Fibroblast of skin of left biceps (primary cell): Measurements from ENCODE around the gene PTTG1IP.

ENCODE experiments used
- DNase-seq, 2 experiments: peaks; one replicate each; pipeline ENCODE4 v3.0.0-alpha.2; 2013; ENCODE audit warnings: low read depth in 2 of 2

Gene PTTG1IP

DNA sequence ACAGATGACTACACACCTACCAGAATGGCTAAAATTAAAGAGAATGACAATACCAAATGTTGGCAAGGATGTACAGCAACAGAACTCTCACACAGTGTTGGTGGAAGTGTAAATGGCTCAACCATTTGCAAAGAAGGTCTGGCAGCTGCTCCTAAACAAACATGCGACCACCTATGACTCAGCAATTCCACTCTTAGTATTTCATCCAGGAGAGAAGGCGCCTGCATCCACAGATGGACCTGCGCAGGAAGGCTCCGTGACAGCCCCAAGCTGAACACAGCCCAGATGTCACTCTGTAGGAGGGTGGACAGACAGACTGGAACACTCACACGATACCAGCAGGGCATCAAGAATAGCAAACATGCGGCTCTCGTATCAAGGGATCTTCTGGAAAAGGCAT is 6.7 kb downstream of the PTTG1IP start:
- no peak for DNase-seq

- DNase-seq = no peak
These were observed 7.8 kb downstream of the PTTG1IP start for GRCh38 chr21:44865561-44866280.

DNA sequence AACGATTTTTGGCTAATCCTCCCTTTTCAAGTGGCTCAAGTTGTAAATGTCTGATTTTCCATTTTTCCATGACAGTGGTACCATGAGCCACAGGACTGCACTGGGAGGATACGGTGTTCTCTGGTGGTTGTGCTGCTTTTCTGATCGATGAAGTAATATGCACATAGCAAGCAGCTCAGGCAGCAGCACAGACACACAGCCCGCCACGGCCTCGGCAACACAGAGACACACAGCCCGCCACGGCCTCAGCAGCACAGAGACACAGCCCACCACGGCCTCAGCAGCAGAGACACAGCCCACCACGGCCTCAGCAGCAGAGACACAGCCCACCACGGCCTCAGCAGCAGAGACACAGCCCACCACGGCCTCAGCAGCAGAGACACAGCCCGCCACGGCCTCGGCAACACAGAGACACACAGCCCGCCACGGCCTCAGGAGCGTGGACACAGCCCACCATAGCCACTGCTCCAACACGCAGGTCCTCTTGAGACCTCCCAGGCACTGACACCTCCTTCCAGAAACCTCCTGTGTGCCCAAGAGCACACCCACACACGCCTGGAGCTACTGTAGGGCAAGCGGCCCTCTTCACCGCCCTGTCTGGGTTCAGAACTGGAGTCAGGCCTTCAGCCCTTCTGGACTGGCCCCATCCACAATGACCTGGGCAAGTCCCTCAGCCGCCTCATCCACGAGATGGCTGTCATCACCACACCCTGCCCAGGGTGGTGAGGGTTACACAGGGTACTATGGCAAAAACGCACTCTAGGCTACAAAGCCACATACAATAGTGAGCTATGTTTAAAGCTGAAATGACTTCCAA is 10.4 kb downstream of the PTTG1IP start:
- DNase-seq = no peak

- DNase-seq = no peak
These were observed 14.7 kb downstream of the PTTG1IP start for GRCh38 chr21:44858791-44859190.

- DNase-seq = no peak
These were observed 15.2 kb downstream of the PTTG1IP start for GRCh38 chr21:44858291-44858690.

DNA sequence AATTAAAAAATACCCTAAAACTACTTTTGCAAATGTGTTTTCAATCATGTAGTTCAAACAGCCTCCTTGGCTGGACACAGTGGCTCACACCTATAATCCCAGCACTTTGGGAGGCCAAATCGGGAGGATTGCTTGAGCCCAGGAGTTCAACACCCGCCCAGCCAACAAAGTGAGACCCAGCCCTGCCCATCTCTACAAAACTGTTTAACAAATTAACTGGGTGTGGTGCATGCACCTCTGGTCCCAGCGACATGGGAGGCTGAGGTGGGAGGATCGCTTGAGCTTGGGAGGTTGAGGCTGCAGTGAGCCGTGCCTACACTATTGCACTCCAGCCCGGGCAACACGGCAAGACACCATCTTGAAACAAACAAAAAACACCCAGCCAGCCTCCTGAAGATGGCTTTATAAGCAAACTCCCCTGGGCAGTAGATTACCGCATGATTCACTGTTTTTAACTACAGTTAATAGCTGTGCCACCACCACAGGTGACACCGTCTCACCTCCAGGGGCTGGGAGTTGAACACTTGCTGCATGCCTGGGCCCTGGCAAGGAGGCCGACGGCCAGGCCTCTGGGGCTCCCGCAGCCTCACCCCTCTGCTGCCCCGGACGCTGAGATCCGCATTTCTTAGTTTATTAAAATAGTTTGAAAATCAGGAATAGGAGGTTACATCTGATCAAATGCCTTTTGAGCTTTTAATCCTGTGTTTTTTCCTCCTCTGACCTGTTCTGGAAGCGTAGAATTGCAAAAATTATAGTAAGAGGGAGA is 16.2 kb downstream of the PTTG1IP start:
- no peak for DNase-seq

GRCh38 chr21:44856131-44856530 is 17.4 kb downstream of the PTTG1IP start:
- DNase-seq = no peak

GRCh38 chr21:44855572-44855971 is 17.9 kb downstream of the PTTG1IP start:
- no peak for DNase-seq

DNA sequence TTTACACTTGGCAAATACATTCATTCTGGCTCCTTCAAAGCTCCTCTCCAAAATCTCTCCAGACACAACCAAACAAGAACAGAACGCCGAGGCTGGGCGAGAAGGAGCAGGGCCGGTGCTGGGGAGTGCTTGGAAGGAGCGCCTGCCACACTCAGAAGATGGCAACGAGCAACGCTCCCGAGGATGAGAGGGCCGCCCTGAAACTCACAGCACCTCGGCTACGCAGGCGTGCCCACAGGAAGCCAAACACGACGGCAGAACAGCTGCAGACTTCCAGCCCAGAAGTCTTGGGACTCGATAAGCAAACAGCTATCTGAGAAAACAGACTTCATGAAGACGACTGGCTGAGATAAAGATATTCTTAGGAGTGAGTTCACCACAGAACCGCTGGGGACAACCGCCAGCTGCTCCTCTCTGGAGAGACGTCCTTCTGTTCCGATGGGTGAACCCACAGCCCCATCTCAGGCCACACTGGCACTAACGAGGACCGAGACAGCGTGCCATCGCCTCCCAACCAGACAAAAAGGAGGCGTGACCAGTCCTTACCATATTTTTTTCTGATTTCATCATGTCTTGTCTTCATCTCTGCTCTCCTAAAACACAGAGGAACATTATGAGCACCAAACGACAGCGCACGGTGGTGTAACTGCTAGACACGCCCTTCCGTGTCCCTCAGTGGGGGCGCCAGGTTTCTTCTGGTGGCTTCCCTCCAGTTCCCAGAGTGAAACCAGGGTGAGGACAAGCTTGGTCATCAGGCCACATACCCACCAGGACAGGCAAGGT is 18.6 kb downstream of the PTTG1IP start:
- DNase-seq = no peak

- no peak for DNase-seq
These were observed 19.2 kb downstream of the PTTG1IP start for GRCh38 chr21:44854391-44854663.

DNA sequence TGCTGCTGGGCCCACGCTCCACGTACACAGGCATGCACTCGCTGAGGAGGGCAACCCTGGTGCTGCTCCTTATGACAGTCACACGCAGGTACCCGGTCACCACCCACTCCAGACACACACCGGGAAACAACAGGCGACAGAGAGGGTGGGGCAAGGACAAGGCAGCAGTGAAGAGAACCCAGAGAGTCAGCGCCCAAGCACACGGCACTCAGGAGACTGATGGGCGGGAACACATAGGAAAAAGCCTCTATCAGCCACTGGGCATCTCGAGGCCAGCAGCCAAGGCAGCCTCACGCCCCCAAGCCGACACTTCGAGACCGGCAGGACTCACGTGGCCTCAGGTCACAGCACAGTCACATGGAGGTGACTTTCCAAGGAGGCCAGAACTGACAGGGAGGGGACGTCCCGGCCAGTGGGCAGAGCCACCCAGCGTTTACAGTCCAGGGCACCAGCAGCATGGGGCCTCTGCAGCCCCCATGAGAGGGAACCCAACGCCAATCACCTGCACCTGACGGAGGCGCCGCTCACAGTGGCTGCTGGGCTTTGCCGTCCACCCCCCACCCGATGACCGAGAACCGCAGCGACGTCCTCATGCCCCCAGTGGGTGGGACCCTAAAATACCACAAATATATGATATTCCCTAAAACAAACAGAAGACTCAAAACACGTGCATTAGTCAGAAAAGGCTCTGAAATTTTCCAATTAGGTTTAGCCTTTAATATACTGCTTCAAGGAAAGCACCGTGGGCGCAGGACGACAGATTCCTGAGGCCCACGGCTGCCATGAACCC is 19.7 kb downstream of the PTTG1IP start:
- DNase-seq = no peak

GRCh38 chr21:44850905-44851657 is 22.4 kb downstream of the PTTG1IP start:
- DNase-seq = no peak

DNA sequence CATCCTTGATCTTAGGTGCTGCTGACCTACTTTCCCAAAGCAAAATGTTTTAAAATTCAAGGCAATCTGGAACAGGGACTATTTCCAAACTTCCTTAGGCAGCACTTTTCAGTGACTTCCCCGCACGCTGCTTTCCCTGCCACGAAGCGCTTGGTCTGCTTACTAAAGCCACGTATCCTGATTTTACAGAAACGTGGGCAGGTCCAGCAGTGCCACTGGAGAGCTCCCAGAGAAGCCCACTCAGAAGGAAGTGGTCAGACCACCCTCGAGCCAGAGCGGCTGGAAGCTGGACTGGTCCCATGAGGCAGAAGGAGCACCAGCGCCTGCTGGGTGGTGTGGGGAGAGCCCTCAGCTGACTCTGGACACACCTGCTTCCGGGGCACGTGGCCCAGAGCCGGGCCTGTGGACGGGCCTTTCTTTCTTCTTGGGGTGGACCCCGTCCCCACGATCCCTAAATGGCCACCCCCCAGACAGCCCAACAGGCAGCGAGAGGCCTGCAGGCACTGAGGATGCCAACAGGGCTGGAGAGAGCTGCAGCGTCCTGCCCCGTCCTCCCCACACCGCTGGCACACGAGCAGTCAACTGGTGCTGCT is 23.2 kb downstream of the PTTG1IP start:
- no peak for DNase-seq

- DNase-seq = no peak
These were observed 23.8 kb downstream of the PTTG1IP start for GRCh38 chr21:44849616-44850130.

- no peak for DNase-seq
These were observed 24.5 kb downstream of the PTTG1IP start for GRCh38 chr21:44848821-44849521.

DNA sequence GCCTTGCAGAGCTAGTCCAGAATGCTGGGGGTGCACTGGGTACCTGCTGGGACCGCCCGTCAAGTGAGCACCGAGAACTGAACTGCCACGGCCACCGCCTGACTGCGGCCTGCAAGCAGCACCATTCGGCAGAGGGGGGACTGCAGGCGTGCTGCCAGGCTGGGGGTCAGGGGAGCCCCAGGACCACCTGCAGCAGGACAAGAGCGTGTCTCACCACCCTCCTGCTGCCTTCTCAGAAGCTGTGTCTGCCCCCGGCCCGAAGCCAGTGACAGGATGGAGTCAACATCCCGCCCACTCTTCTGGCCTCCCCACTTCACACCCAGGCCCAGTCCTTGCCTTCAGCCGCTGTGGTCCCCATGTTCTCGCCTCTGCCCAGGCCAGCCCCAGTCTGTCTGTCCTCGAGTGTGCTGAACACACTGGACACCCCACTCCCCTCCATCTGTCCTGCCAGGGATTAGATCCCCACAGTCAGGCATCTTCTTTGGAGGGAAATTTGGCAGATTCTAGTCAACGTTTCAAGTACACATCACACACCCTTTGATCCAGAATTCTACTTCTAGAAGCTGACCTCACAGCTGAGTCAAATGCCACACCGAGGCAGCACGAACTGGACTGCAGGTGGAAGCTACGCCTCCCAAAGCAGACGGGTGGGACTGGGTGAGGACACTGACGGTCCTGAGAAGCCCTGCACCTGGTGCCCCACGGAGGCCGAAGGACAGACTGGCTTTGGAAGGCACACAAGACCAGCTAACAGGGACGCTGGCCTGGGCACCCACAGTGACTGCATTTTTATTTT is 26.0 kb downstream of the PTTG1IP start:
- no peak for DNase-seq

GRCh38 chr21:44846485-44847260 is 26.8 kb downstream of the PTTG1IP start:
- no peak for DNase-seq

DNA sequence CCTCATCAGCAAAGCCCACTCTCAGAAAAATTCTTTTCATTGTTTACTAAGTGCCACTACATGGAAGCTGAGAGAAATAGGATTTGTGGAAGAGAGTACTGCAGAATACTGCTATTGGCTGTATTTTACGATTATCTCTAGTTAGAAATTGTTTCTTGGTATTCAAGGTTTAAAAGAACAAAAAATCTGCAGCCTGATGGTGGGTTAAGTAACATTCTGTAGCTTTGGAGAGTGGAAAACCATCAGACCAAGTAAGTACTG is 27.3 kb downstream of the PTTG1IP start:
- DNase-seq = no peak
